Endodermal cell (in vitro differentiated cells): ENCODE data around the gene P2RX7. TPM values are rescaled to one million over a fixed set of nuclear protein-coding genes. Genes with fewer than 3 reads are reported as not detected.
"Not testable (repeated sequence)": the region's sequence is repeated elsewhere in the genome, so short reads cannot be mapped to it uniquely, and the experiment has no call there.

Source experiments
- DNase-seq: peaks from one replicate; pipeline ENCODE4 v3.0.0-alpha.2; 2017
- H3K27ac ChIP-seq: 2 replicates; pipeline ENCODE4 v1.5.1; 2013; ENCODE audit warnings: mild to moderate bottlenecking, low read depth, low read length, moderate library complexity
- H3K27me3 ChIP-seq: 2 replicates; pipeline ENCODE4 v1.6.1; 2013; ENCODE audit warnings: mild to moderate bottlenecking, low read length, moderate library complexity; ENCODE audit not compliant: insufficient read depth, control insufficient read depth, poor library complexity, severe bottlenecking
- H3K36me3 ChIP-seq: 2 replicates; pipeline ENCODE4 v1.7.0; 2013; ENCODE audit warnings: mild to moderate bottlenecking, low read length, moderate library complexity; ENCODE audit not compliant: control insufficient read depth, insufficient read depth
- H3K4me1 ChIP-seq: one replicate; pipeline ENCODE4 v1.7.0; 2013; ENCODE audit warnings: low read length; ENCODE audit not compliant: control insufficient read depth, insufficient read depth
- H3K4me3 ChIP-seq: 2 replicates; pipeline ENCODE4 v1.5.1; 2013; ENCODE audit warnings: mild to moderate bottlenecking, low read length, moderate library complexity
- H3K9ac ChIP-seq: 2 replicates; pipeline ENCODE4 v1.6.1; 2013; ENCODE audit warnings: mild to moderate bottlenecking, low read length, moderate library complexity; ENCODE audit not compliant: poor library complexity, severe bottlenecking; ENCODE audit errors: extremely low read depth
- H3K9me3 ChIP-seq: 2 replicates; pipeline ENCODE4 v1.6.1; 2013; ENCODE audit warnings: mild to moderate bottlenecking, low read length, moderate library complexity; ENCODE audit not compliant: control insufficient read depth
- H3K27ac Mint-ChIP-seq: 2 replicates; pipeline ENCODE4 v1.8.0; 2020; ENCODE audit warnings: mixed read lengths
- H3K27me3 Mint-ChIP-seq: 2 replicates; pipeline ENCODE4 v1.8.0; 2021; ENCODE audit warnings: mild to moderate bottlenecking, mixed read lengths; ENCODE audit not compliant: insufficient read depth
- H3K36me3 Mint-ChIP-seq: 2 replicates; pipeline ENCODE4 v1.8.0; 2020; ENCODE audit warnings: low read depth, mixed read lengths
- H3K4me1 Mint-ChIP-seq: 2 replicates; pipeline ENCODE4 v1.8.0; 2020; ENCODE audit warnings: mixed read lengths
- H3K4me3 Mint-ChIP-seq: 2 replicates; pipeline ENCODE4 v1.8.0; 2020; ENCODE audit warnings: mild to moderate bottlenecking, moderate library complexity, mixed read lengths
- H3K9me3 Mint-ChIP-seq: 2 replicates; pipeline ENCODE4 v1.8.0; 2020; ENCODE audit warnings: mild to moderate bottlenecking, mixed read lengths
- CTCF ChIP-seq: fragments of 200-600 bp; sonication (generic); conservative IDR thresholded peaks from 2 replicates; pipeline ENCODE4 v1.5.0; 2021; ENCODE audit warnings: antibody characterized with exemption, mild to moderate bottlenecking
- WGBS, 2 experiments: methylation state at CpG; one replicate each; pipeline versions ENCODE4 v1.1.5 to v1.1.7; 2013; ENCODE audit warnings: missing lambda C conversion rate in 2 of 2, mixed read lengths in 1 of 2; ENCODE audit not compliant: insufficient coverage in 1 of 2, insufficient read length in 1 of 2; 5-methylcytosine and 5-hydroxymethylcytosine counted together
- total RNA-seq, 2 donors: library from RNA; stranded (reverse); fragmentation: NEBNext Ultra II Directional in 1 of 2; extraction: Animal tissue kit (Norgen Biotek cat#: 25700) in 1 of 2; gene quantifications; 2 replicates in 1 of 2; 3 replicates in 1 of 2; pipeline ENCODE4 v1.2.1, GENCODE V29; 2021

The P2RX7 gene
- total RNA-seq, 2 donors from 2014 or later, result 0.18 TPM; not detected in 1

- Histone ChIP-seq H3K27me3 (no peaks in the 10 kb centered on the region), H3K4me3 (no peak overlapping the region), H3K36me3 (no peaks in the 10 kb centered on the region), H3K4me1 (no peaks in the 10 kb centered on the region), H3K9me3 (no peaks in the 10 kb centered on the region), H3K9ac (no peak overlapping the region), H3K27ac (no peak overlapping the region)
- no peak for DNase-seq
- no peaks in the 10 kb centered on the region for H3K27me3 Mint-ChIP-seq
- H3K27ac Mint-ChIP-seq, result no peak overlapping the region
- peaks cover 11% of the 10 kb centered on the region for H3K4me1 Mint-ChIP-seq
- 77 to 82% methylated on average over 3 to 7 of the region's 7 CpGs for WGBS, 2 experiments
- TF ChIP-seq CTCF, result no peak
- no peaks in the 10 kb centered on the region for H3K9me3 Mint-ChIP-seq
- no peaks in the 10 kb centered on the region for H3K36me3 Mint-ChIP-seq
- no peak overlapping the region for H3K4me3 Mint-ChIP-seq
Measured at GRCh38 chr12:121198949-121199348, 66.3 kb downstream of the P2RX7 start.

GRCh38 chr12:121201140-121201539 lies 68.5 kb downstream of the P2RX7 start:
- H3K27me3 ChIP-seq, DNase-seq, H3K9ac ChIP-seq, H3K4me3 ChIP-seq, H3K4me1 ChIP-seq, H3K27ac Mint-ChIP-seq, H3K9me3 ChIP-seq, H3K27me3 Mint-ChIP-seq, H3K9me3 Mint-ChIP-seq, H3K36me3 Mint-ChIP-seq, H3K36me3 ChIP-seq, H3K27ac ChIP-seq, H3K4me3 Mint-ChIP-seq: not testable (repeated sequence)
- WGBS, 2 experiments, result 88% methylated on average over 4 of the region's 6 CpGs; no CpG with 5 or more reads in 1 of the 2 experiments
- peaks cover 11% of the 10 kb centered on the region for H3K4me1 Mint-ChIP-seq

GRCh38 chr12:121202407-121203355 lies 70.0 kb downstream of the P2RX7 start:
- Mint-ChIP-seq H3K36me3 (no peaks in the 10 kb centered on the region), H3K27me3 (peaks cover 9% of the 10 kb centered on the region), H3K4me3 (no peak overlapping the region)

More at GRCh38 chr12:121202407-121203355, 70.0 kb downstream of the P2RX7 start:
- no peak for TF ChIP-seq CTCF
- Histone ChIP-seq H3K9me3 (no peaks in the 10 kb centered on the region), H3K27ac (no peak overlapping the region), H3K27me3 (no peaks in the 10 kb centered on the region), H3K4me3 (no peak overlapping the region), H3K9ac (no peak overlapping the region), H3K36me3 (no peaks in the 10 kb centered on the region), H3K4me1 (no peaks in the 10 kb centered on the region)
- no peak for DNase-seq
- Mint-ChIP-seq H3K27ac (no peak overlapping the region), H3K4me1 (peaks cover 11% of the 10 kb centered on the region), H3K9me3 (no peaks in the 10 kb centered on the region)
- WGBS, 2 experiments, result 91 to 93% methylated on average over 12 to 13 of the region's 14 CpGs
